ENCODE results near the gene PPARD.

Gene PPARD

DNA sequence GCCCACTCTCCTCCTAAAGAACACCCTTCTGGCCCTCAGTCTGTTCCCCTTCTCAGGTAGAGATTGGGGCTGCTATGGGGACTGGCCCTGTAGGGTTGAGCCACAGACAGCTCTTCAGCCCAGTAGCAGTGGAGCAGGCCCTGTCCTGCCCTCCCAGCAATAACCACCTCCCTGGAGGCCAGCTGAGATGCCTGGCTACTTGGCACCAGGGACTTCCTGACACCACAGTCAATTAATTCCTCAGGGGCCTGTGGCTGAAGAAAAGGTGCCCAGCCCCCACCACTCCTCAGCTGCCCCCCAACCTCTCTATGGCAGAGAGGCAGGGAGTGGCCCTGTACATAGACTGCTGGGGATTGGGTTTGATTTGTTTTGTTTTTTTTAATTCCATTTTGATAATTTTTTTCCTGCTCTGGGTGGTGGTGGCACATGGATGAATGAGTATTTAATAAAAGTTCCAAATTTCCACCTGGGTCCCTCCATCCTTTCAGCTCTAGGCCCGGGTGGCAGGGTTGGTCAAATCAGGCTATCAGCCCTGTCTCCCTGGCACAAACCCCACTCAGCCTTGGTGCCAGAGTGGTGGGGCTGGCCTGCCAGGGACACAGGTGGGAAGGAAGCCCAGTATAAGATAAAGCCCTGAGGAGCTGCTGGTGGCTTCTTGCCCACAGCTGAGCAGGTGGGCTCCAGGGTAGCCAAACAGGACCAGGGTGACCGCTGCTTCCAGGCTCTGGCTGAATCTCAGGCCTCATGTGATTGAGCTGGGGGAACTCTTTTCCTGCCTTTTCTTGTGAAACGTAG lies 46.6 kb upstream of the PPARD start:
- H3K27me3 ChIP-seq (ENCODE audit: control insufficient read depth in 1 of 2, insufficient read depth in 1 of 2, low read length in 2 of 2): no peaks in the 10 kb centered on the region
- H2BK5ac ChIP-seq (ENCODE audit: low read depth, low read length, poor library complexity, severe bottlenecking): no peak overlapping the region
- H3K4me1 ChIP-seq (ENCODE audit: control insufficient read depth, insufficient read depth, low read depth, low read length): peaks cover 9% of the 10 kb centered on the region
- H3K4ac ChIP-seq (ENCODE audit: low read depth in 1 of 2, low read length in 2 of 2): no peak overlapping the region
- H2BK12ac ChIP-seq (ENCODE audit: low read length in 2 of 2): no peak overlapping the region
- no peaks in the 10 kb centered on the region for H3K9me3 ChIP-seq (ENCODE audit: control insufficient read depth, low read length)
- H3K4me3 ChIP-seq (ENCODE audit: insufficient read depth in 1 of 2, low read depth in 1 of 2, low read length in 2 of 2): no peak overlapping the region
- WGBS: 100% methylated on average over 2 of the region's 3 CpGs
- H3K79me1 ChIP-seq (replicated peaks; ENCODE audit: low read length, poor library complexity, severe bottlenecking): no peaks in the 10 kb centered on the region
- peaks cover 50 to 57% of the 10 kb centered on the region in 2 experiments for H3K36me3 ChIP-seq (ENCODE audit: control insufficient read depth in 1 of 2, insufficient read depth in 2 of 2, low read depth in 1 of 2, low read length in 2 of 2)
- no peak overlapping the region for H3K9ac ChIP-seq (ENCODE audit: low read length)
- H2BK120ac ChIP-seq (ENCODE audit: low read depth, low read length): no peak overlapping the region
- H4K8ac ChIP-seq (ENCODE audit: low read length): no peak overlapping the region
- no peak overlapping the region for H3K23ac ChIP-seq (ENCODE audit: low read length in 2 of 2)
- no peak overlapping the region for H3K14ac ChIP-seq (ENCODE audit: low read length in 2 of 2)
- DNase-seq: no peak
- no peak overlapping the region for H3K18ac ChIP-seq (ENCODE audit: low read depth in 1 of 2, low read length in 2 of 2)
- H2BK15ac ChIP-seq (ENCODE audit: low read depth, poor library complexity, severe bottlenecking): no peak overlapping the region
- no peak overlapping the region for H2AFZ ChIP-seq (ENCODE audit: low read depth, low read length)
- H3K27ac ChIP-seq (ENCODE audit: low read length, poor library complexity, severe bottlenecking): no peak overlapping the region
- H3K4me2 ChIP-seq (ENCODE audit: low read length, poor library complexity, severe bottlenecking): no peak overlapping the region
- no peak overlapping the region for H4K91ac ChIP-seq (ENCODE audit: low read length)
- no peak overlapping the region for H2AK5ac ChIP-seq (ENCODE audit: low read length, severe bottlenecking)

DNA sequence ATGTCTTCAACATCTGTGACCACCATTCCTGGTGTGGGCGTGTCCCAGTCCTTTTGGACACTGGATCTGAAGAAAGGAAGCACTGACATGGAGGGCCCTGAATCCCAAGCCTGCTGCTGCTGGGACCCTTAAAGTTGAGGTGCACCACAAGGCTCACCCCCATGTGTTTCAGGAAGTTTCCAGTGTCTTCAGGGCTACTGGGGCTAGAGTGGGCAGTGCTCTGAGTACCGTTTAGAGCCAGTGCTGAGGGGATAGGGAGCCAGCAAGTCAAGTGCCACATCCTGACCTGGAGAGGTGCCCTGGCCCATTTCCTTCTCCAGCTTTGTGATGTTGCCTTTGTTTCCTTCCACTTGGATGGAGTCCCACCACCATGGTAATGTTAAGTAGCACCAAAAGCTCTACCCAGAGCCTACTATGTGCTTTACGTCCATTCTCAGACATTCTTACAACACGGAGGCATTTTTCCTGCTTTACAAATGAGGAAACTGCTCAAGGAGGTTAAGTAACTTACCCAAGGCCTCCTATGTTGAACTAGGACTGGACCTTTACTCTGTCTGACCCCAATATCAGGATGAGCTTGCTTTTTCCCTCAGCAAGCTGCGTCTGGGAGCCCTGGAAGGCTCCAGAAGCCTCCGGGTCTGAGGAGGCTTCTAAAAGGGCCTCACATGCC lies 45.3 kb upstream of the PPARD start:
- H4K91ac ChIP-seq (ENCODE audit: low read length): no peak overlapping the region
- no peak overlapping the region for H3K4ac ChIP-seq (ENCODE audit: low read depth in 1 of 2, low read length in 2 of 2)
- no peak overlapping the region for H2AFZ ChIP-seq (ENCODE audit: low read depth, low read length)
- H2BK120ac ChIP-seq (ENCODE audit: low read depth, low read length): no peak overlapping the region
- no peak overlapping the region for H3K9ac ChIP-seq (ENCODE audit: low read length)
- H2BK15ac ChIP-seq (ENCODE audit: low read depth, poor library complexity, severe bottlenecking): no peak overlapping the region
- no peak overlapping the region for H2BK12ac ChIP-seq (ENCODE audit: low read length in 2 of 2)
- no peak overlapping the region for H2BK5ac ChIP-seq (ENCODE audit: low read depth, low read length, poor library complexity, severe bottlenecking)
- no peak for DNase-seq
- H3K79me1 ChIP-seq (replicated peaks; ENCODE audit: low read length, poor library complexity, severe bottlenecking): no peaks in the 10 kb centered on the region
- H3K4me2 ChIP-seq (ENCODE audit: low read length, poor library complexity, severe bottlenecking): no peak overlapping the region
- no peak overlapping the region for H3K23ac ChIP-seq (ENCODE audit: low read length in 2 of 2)
- no peak overlapping the region for H3K4me3 ChIP-seq (ENCODE audit: insufficient read depth in 1 of 2, low read depth in 1 of 2, low read length in 2 of 2)
- WGBS: 88% methylated on average over 6 of the region's 6 CpGs
- peaks cover 9% of the 10 kb centered on the region for H3K4me1 ChIP-seq (ENCODE audit: control insufficient read depth, insufficient read depth, low read depth, low read length)
- no peak overlapping the region for H4K8ac ChIP-seq (ENCODE audit: low read length)
- no peaks in the 10 kb centered on the region for H3K9me3 ChIP-seq (ENCODE audit: control insufficient read depth, low read length)
- H3K36me3 ChIP-seq (ENCODE audit: control insufficient read depth in 1 of 2, insufficient read depth in 2 of 2, low read depth in 1 of 2, low read length in 2 of 2): peaks cover 36 to 43% of the 10 kb centered on the region in 2 experiments
- H3K27ac ChIP-seq (ENCODE audit: low read length, poor library complexity, severe bottlenecking): no peak overlapping the region
- no peak overlapping the region for H3K18ac ChIP-seq (ENCODE audit: low read depth in 1 of 2, low read length in 2 of 2)
- no peak overlapping the region for H3K14ac ChIP-seq (ENCODE audit: low read length in 2 of 2)
- no peak overlapping the region for H2AK5ac ChIP-seq (ENCODE audit: low read length, severe bottlenecking)
- H3K27me3 ChIP-seq (ENCODE audit: control insufficient read depth in 1 of 2, insufficient read depth in 1 of 2, low read length in 2 of 2): no peaks in the 10 kb centered on the region

DNA sequence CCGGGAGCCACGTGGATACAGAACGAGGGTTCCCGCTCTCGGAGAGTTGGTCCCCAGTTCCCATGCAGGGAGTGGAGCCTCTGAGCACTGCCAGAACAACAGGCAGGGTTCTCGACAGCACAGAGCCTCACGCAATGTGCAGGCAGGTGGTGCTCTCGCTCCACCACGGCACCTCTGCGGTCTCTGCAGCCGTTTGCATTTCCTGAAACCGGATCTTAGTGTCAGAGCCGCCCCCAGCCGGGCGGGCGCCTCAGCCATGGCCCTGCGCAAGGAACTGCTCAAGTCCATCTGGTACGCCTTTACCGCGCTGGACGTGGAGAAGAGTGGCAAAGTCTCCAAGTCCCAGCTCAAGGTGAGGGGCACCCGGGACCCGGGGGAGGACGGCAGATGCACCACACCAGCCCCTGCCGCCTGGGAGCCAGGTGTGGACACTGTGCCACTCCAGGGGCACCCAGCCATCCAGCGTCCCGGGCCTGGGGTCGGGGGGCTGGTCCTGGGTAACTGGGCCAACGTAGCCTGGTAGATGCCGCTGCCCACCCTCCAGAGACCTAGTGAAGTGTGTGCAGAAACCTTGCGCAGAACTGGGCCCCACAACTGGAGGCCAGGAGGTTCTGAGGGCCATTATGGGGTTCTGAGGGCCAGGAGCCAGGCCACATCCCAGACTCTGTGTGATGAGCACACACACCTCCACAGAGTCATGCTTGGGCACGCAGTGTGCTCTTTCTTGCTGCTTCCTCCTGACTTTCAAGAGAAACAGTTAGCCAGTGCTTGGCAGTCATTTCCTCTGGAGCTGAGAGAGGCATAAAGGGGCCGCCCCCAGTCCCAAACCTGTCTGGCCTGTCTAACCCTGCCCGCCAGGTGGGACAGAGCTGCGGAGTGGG lies 44.5 kb upstream of the PPARD start, which contains the start of gene DEF6:
Gene DEF6 (plus strand): TSS at position 218 of the 881 bp plus-strand sequence. CDS start 39 bp downstream, at position 257.
- peak within 1 kb of the TSS in 1 of 2 experiments; percentile 70 for H3K4ac ChIP-seq (ENCODE audit: low read depth in 1 of 2, low read length in 2 of 2)
- no peak within 1 kb of the TSS for H3K23ac ChIP-seq (ENCODE audit: low read length in 2 of 2)
- peak within 1 kb of the TSS; percentile 91 for H4K8ac ChIP-seq (ENCODE audit: low read length)
- no peak within 1 kb of the TSS for H2BK5ac ChIP-seq (ENCODE audit: low read depth, low read length, poor library complexity, severe bottlenecking)
- peak within 1 kb of the TSS in 1 of 2 experiments; percentile 18 for H3K4me3 ChIP-seq (ENCODE audit: insufficient read depth in 1 of 2, low read depth in 1 of 2, low read length in 2 of 2)
- H3K36me3 ChIP-seq (ENCODE audit: control insufficient read depth in 1 of 2, insufficient read depth in 2 of 2, low read depth in 1 of 2, low read length in 2 of 2): peaks cover 28 to 36% of the 10 kb centered on the region in 2 experiments
- no peak within 1 kb of the TSS for H2AK5ac ChIP-seq (ENCODE audit: low read length, severe bottlenecking)
- peak within 1 kb of the TSS; percentile 45 to 67 for H2BK12ac ChIP-seq (ENCODE audit: low read length in 2 of 2)
- peaks cover 12% of the 10 kb centered on the region for H3K4me1 ChIP-seq (ENCODE audit: control insufficient read depth, insufficient read depth, low read depth, low read length)
- H2BK120ac ChIP-seq (ENCODE audit: low read depth, low read length): no peak within 1 kb of the TSS
- peak within 1 kb of the TSS; percentile 64 for H4K91ac ChIP-seq (ENCODE audit: low read length)
- WGBS: 37% methylated on average over 34 of the region's 35 CpGs
- DNase-seq: peak; percentile 84
- no peak within 1 kb of the TSS for H3K9ac ChIP-seq (ENCODE audit: low read length)
- H3K27me3 ChIP-seq (ENCODE audit: control insufficient read depth in 1 of 2, insufficient read depth in 1 of 2, low read length in 2 of 2): no peaks in the 10 kb centered on the region
- H3K4me2 ChIP-seq (ENCODE audit: low read length, poor library complexity, severe bottlenecking): peak within 1 kb of the TSS; percentile 59
- H3K27ac ChIP-seq (ENCODE audit: low read length, poor library complexity, severe bottlenecking): no peak within 1 kb of the TSS
- peak within 1 kb of the TSS; percentile 68 to 86 for H3K18ac ChIP-seq (ENCODE audit: low read depth in 1 of 2, low read length in 2 of 2)
- H2AFZ ChIP-seq (ENCODE audit: low read depth, low read length): no peak within 1 kb of the TSS
- peak within 1 kb of the TSS; percentile 61 for H2BK15ac ChIP-seq (ENCODE audit: low read depth, poor library complexity, severe bottlenecking)
- H3K9me3 ChIP-seq (ENCODE audit: control insufficient read depth, low read length): no peaks in the 10 kb centered on the region
- no peaks in the 10 kb centered on the region for H3K79me1 ChIP-seq (replicated peaks; ENCODE audit: low read length, poor library complexity, severe bottlenecking)
- H3K14ac ChIP-seq (ENCODE audit: low read length in 2 of 2): peak within 1 kb of the TSS in 1 of 2 experiments; percentile 80
